ENCODE results near the gene KIAA1755. TPM values are rescaled to one million over a fixed set of nuclear protein-coding genes. Genes with fewer than 3 reads are reported as not detected.

KIAA1755 gene
- total and polyA plus RNA-seq, 9 of the 15 experiments (the other 6 are each of a cell fraction or from before 2014, with no cell fraction given): not detected

GRCh38 chr20:38223743-38224100, 36.8 kb downstream of the KIAA1755 start:
- Histone ChIP-seq H2AFZ (ENCODE audit: low read depth, low read length) (no peak overlapping the region), H3K27ac (ENCODE audit: extremely low read depth, low read depth, low read length) (no peak overlapping the region), H3K9me1 (ENCODE audit: control insufficient read depth, insufficient read depth, low read length) (no peaks in the 10 kb centered on the region), H3K4me1 (replicated peaks in 1 of 2; ENCODE audit: control insufficient read depth in 2 of 2, insufficient read depth in 2 of 2, low read length in 2 of 2) (peaks cover 0 to 13% of the 10 kb centered on the region in 2 experiments; a peak in 2 of 5 replicates), H4K20me1 (replicated peaks; ENCODE audit: control insufficient read depth, insufficient read depth, low read length) (peaks cover 12% of the 10 kb centered on the region; the same call in 1 of the 2 replicates), H3K79me2 (ENCODE audit: control insufficient read depth, insufficient read depth, low read length) (no peaks in the 10 kb centered on the region), H3K4me2 (ENCODE audit: insufficient read depth, low read length) (no peak overlapping the region), H3K9ac (ENCODE audit: insufficient read depth in 1 of 2, low read depth in 2 of 2, low read length in 2 of 2) (no peak overlapping the region), H3K36me3 (ENCODE audit: control insufficient read depth, insufficient read depth, low read length) (no peaks in the 10 kb centered on the region), H3K4me3 (no peak overlapping the region), H3K9me3 (replicated peaks; ENCODE audit: control insufficient read depth, insufficient read depth, low read depth, low read length) (no peaks in the 10 kb centered on the region), H3K27me3 (ENCODE audit: control insufficient read depth in 2 of 2, insufficient read depth in 2 of 2, low read length in 2 of 2) (peaks cover 3 to 40% of the 10 kb centered on the region in 2 experiments; a peak in 3 of 5 replicates)
- intact Hi-C loops (cut with micrococcal nuclease): loop anchor here (5.0 kb wide), 3 partner anchors 151 to 656 kb away; partner anchors contain the start of gene VSTM2L
- 0% methylated on average over 3 of the region's 3 CpGs for WGBS (ENCODE audit: insufficient coverage, low coverage, missing lambda C conversion rate)
- TF ChIP-seq ZNF121 (CRISPR knock-in tag; conservative IDR thresholded peaks at IDR 0.05) (no peak), RREB1 (CRISPR knock-in tag; IDR thresholded peaks at IDR 0.05) (no peak), BRD4 (IDR thresholded peaks at IDR 0.05) (no peak), SLC30A9 (CRISPR knock-in tag; IDR thresholded peaks at IDR 0.05) (no peak), ZKSCAN8 (CRISPR knock-in tag; IDR thresholded peaks at IDR 0.05) (no peak), CAMTA2 (CRISPR knock-in tag; conservative IDR thresholded peaks at IDR 0.05) (no peak), PURB (CRISPR knock-in tag; IDR thresholded peaks at IDR 0.05; ENCODE audit: low read depth) (no peak), TCF15 (CRISPR knock-in tag; IDR thresholded peaks at IDR 0.05) (no peak), TCF7 (IDR thresholded peaks at IDR 0.05; ENCODE audit: borderline replicate concordance) (no peak), XRCC5 (IDR thresholded peaks at IDR 0.05; ENCODE audit: low read depth, low read length) (no peak), PYGO2 (tag; IDR thresholded peaks at IDR 0.05) (no peak)
- in situ Hi-C loops (cut with MboI): no loop called here
- no TSS peak for BruUV-seq (replicated peaks)
- FAIRE-seq (no peak), ATAC-seq (no peak), DNase-seq (ENCODE audit: extremely low read depth in 1 of 4, low spot score in 3 of 4) (no peak)
- ChIA-PET CTCF (ENCODE audit: low intra/inter-chr PET ratio) (interaction anchor here (0.6 to 4.7 kb wide), 2 partner anchors 166 to 531 kb away, joined by 3 to 53 read pairs; no protein-coding TSS in a partner anchor), POLR2A (no interaction called here)

All from K562 (cell line).